Vagina (tissue), 2 donors: ENCODE results near the gene SOX1. TPM values are rescaled to one million over a fixed set of nuclear protein-coding genes. Genes with fewer than 3 reads are reported as not detected.

ENCODE experiments used
- DNase-seq, 2 donors: peaks; one replicate each; pipeline ENCODE4 v3.0.0-alpha.2; 2017; ENCODE audit errors: extremely low spot score in 2 of 2
- H3K27ac ChIP-seq: fragments of 200-600 bp; sonication (generic); one replicate; pipeline ENCODE4 v1.5.1; 2019
- H3K27me3 ChIP-seq: fragments of 200-600 bp; sonication (generic); one replicate; pipeline ENCODE4 v1.5.1; 2019
- H3K36me3 ChIP-seq, 2 donors: fragments of 200-600 bp; sonication (generic); one replicate each; pipeline ENCODE4 v1.5.1; 2017 to 2019
- H3K4me1 ChIP-seq: fragments of 200-600 bp; sonication (generic); one replicate; pipeline ENCODE4 v1.5.1; 2019
- H3K4me3 ChIP-seq, 2 donors: fragments of 200-600 bp; sonication (generic); 1 replicate in 1 of 2; 2 replicates in 1 of 2; pipeline ENCODE4 v1.5.1; 2016 to 2019
- H3K9me3 ChIP-seq: fragments of 200-600 bp; sonication (generic); one replicate; pipeline ENCODE4 v1.5.1; 2019
- POLR2A ChIP-seq, 2 donors: fragments of 450-650 bp; IDR thresholded peaks; one replicate each; pipeline ENCODE4 v1.6.1; 2017; ENCODE audit warnings: antibody characterized with exemption in 2 of 2, mild to moderate bottlenecking in 2 of 2, moderate library complexity in 2 of 2
- POLR2AphosphoS5 ChIP-seq, 2 donors: sonication (generic); formaldehyde crosslinking; IDR thresholded peaks; one replicate each; pipeline ENCODE4 v1.9.0; 2017; ENCODE audit warnings: antibody characterized with exemption in 2 of 2, mild to moderate bottlenecking in 2 of 2, low read depth in 1 of 2; ENCODE audit not compliant: insufficient read depth in 1 of 2
- intact Hi-C: fragments of 100-400 bp; cut with DNase I; formaldehyde crosslinking; loops from one replicate; pipeline ENCODE4 v1.15.1; 2023
- total RNA-seq: library from RNA; depleted of rRNA; stranded (reverse); fragments of >200 nt; gene quantifications from one replicate; pipeline ENCODE4 v1.2.3, GENCODE V29; 2016
- TF ChIP-seq, protein P1 (sequence below), 3 experiments: fragments of 450-650 bp in 2 of 3; fragments of 200-600 bp in 1 of 3; sonication (generic) in 1 of 3; IDR thresholded peaks; one replicate each; pipeline ENCODE4 v1.5.1; 2017 to 2019; ENCODE audit warnings: antibody characterized with exemption in 3 of 3, mild to moderate bottlenecking in 2 of 3, moderate library complexity in 2 of 3

SOX1 gene
- total RNA-seq, 1 donor from 2014 or later: not detected

DNA sequence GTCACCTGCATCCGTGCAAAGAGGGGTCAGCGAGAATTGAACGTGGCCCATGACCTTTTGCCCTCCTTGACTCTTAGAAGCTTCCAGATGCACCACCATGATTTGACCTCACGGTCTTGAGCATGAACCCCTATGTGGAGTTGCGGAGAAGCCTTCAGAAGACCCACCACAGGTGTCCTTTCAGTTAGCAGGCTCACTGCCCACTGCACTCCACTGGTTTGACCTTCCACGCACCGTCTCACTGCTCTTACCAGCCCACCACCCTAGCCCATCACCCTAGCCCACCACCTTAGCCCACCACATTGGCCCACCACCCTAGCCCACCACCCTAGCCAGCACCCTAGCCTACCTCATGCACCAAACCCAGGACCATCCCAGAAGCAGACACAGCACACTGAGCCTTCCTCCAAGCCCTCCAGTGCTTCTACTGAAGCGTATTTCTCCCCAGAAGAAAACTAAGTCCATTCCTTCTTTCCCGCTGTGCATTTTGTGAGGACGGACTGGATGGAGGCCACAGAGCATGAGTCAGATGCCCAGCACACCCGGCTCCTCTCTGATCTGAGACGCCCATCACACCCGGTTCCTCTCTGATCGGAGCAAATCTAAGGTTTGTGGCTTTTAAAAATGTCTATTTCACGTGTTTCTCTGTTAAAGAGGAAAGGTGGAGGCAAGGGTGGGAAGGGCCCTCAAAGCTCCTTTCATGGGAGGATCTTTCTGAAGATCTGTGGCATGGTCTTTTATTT lies 45.8 kb downstream of the SOX1 start:
- no peaks in the 10 kb centered on the region for H3K36me3 ChIP-seq
- peak in 1 of 2 donors; percentile 60 for DNase-seq
- intact Hi-C loops: no loop called here
- no peaks in the 10 kb centered on the region for H3K9me3 ChIP-seq
- H3K27me3 ChIP-seq: peaks cover 1% of the 10 kb centered on the region
- no peak overlapping the region for H3K27ac ChIP-seq
- H3K4me1 ChIP-seq: no peaks in the 10 kb centered on the region
- no peak overlapping the region for H3K4me3 ChIP-seq
- TF ChIP-seq, protein P1, sequence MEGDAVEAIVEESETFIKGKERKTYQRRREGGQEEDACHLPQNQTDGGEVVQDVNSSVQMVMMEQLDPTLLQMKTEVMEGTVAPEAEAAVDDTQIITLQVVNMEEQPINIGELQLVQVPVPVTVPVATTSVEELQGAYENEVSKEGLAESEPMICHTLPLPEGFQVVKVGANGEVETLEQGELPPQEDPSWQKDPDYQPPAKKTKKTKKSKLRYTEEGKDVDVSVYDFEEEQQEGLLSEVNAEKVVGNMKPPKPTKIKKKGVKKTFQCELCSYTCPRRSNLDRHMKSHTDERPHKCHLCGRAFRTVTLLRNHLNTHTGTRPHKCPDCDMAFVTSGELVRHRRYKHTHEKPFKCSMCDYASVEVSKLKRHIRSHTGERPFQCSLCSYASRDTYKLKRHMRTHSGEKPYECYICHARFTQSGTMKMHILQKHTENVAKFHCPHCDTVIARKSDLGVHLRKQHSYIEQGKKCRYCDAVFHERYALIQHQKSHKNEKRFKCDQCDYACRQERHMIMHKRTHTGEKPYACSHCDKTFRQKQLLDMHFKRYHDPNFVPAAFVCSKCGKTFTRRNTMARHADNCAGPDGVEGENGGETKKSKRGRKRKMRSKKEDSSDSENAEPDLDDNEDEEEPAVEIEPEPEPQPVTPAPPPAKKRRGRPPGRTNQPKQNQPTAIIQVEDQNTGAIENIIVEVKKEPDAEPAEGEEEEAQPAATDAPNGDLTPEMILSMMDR (IDR thresholded peaks at IDR 0.05): no peak
- TF ChIP-seq POLR2AphosphoS5 (IDR thresholded peaks at IDR 0.05; ENCODE audit: insufficient read depth in 1 of 2, low read depth in 1 of 2) (no peak), POLR2A (IDR thresholded peaks at IDR 0.05) (no peak)

DNA sequence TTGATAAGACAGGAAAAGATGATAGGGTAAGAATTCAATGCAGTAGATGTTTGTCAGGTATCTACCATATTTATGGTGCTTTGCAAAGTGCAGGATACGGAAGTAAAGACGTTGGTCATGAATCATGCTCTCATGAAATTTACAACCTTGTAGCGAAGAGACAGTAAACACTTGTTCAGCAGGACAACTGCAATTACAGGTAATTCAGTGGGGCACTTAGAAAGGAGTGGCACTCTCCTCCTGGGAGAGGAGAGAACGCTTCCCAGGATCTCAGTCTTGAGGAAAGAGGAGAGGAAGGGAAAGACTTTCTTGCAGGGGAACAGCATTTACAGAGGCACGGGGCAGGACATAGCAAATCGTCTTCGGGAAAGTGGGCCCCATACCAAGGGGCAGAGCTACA lies 46.4 kb downstream of the SOX1 start:
- Histone ChIP-seq H3K27me3 (no peaks in the 10 kb centered on the region), H3K4me1 (no peaks in the 10 kb centered on the region), H3K9me3 (no peaks in the 10 kb centered on the region), H3K27ac (no peak overlapping the region), H3K4me3 (no peak overlapping the region), H3K36me3 (no peaks in the 10 kb centered on the region)
- TF ChIP-seq, protein P1 (IDR thresholded peaks at IDR 0.05): no peak
- TF ChIP-seq POLR2AphosphoS5 (IDR thresholded peaks at IDR 0.05; ENCODE audit: insufficient read depth in 1 of 2, low read depth in 1 of 2) (no peak), POLR2A (IDR thresholded peaks at IDR 0.05) (no peak)
- no peak for DNase-seq
- intact Hi-C loops: no loop called here

DNA sequence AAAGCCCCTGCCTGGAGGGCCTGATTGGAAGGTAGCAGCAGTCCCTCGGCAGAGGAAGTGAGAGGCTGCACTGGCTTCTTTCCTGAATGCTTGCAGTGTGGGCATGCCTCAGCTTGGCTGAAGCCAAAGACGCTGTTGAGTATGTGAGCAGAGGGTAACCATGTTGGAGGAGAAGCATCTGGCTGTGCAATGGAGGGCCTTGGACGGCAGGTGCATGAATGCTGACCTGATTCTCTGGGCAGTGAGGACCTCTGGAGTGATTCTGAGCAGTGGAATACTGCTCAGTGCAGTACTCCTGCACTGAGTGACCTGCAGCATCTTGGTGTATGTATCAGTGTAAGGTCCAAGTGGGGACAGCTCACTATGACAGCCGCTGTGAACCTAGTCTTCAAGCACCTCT lies 46.9 kb downstream of the SOX1 start:
- Histone ChIP-seq H3K9me3 (no peaks in the 10 kb centered on the region), H3K27ac (no peak overlapping the region), H3K27me3 (no peaks in the 10 kb centered on the region), H3K4me3 (no peak overlapping the region), H3K4me1 (no peaks in the 10 kb centered on the region), H3K36me3 (no peaks in the 10 kb centered on the region)
- TF ChIP-seq, protein P1 (IDR thresholded peaks at IDR 0.05): no peak
- TF ChIP-seq POLR2AphosphoS5 (IDR thresholded peaks at IDR 0.05; ENCODE audit: insufficient read depth in 1 of 2, low read depth in 1 of 2): no peak
- TF ChIP-seq POLR2A (IDR thresholded peaks at IDR 0.05): no peak
- peak in 1 of 2 donors; percentile 72 for DNase-seq
- intact Hi-C loops: no loop called here

DNA sequence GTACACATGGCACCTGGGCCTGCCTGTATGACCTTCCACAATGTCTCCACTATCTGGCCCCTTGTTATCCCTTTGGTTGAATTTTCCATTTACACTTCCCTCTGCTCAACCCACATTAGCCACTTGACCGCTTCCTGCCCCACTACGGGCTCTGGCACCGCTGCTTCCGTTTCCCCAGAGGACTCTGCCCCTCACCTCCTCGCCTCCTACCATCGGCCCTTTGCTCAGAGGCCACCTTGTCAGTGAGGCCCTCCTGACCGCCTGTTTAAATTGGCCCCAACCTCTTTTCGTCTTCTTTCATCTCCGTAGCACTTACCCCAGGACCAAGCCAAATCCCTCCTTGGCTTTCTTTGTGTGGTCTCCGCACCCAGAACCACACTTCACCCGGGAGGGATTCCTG lies 47.4 kb downstream of the SOX1 start:
- Histone ChIP-seq H3K4me3 (no peak overlapping the region), H3K4me1 (no peaks in the 10 kb centered on the region), H3K36me3 (no peaks in the 10 kb centered on the region), H3K27me3 (no peaks in the 10 kb centered on the region), H3K9me3 (no peaks in the 10 kb centered on the region), H3K27ac (no peak overlapping the region)
- TF ChIP-seq POLR2A (IDR thresholded peaks at IDR 0.05): no peak
- TF ChIP-seq, protein P1 (IDR thresholded peaks at IDR 0.05): no peak
- no peak for TF ChIP-seq POLR2AphosphoS5 (IDR thresholded peaks at IDR 0.05; ENCODE audit: insufficient read depth in 1 of 2, low read depth in 1 of 2)
- no peak for DNase-seq
- intact Hi-C loops: no loop called here

DNA sequence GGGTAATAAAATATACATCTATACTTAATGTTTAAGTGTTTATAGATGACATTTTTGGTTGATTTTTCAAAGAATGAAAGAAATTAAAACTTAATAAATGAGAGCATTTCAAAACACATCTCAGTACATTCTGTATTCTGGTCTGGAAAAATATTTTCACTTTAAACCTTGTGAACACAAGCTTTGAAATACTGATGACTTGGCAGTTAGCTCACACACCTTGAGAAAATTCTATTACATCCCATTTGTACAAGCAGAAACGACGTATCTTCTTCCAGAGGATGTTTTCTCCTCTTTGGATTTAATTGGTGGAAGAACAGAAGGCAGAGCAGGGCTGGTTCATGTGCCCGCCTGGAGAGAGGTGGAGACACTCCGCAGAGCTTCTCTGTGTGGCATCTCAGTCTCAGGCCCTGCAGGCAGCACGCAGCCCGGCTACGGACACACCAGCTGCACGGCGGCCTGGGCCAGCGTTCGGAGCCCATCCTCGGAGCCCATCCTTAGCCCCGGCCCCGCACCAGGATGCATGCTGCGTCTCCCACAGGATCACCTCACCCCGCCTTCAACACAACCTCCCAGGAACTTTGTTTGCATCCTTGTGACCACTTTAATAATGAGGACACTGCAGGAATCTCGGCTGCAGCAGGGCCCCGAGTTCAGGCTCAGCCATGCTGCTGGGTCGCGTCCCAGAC lies 48.6 kb downstream of the SOX1 start:
- Histone ChIP-seq H3K36me3 (no peaks in the 10 kb centered on the region), H3K4me1 (no peaks in the 10 kb centered on the region), H3K27ac (no peak overlapping the region), H3K4me3 (no peak overlapping the region), H3K27me3 (no peaks in the 10 kb centered on the region), H3K9me3 (no peaks in the 10 kb centered on the region)
- intact Hi-C loops: no loop called here
- peak in 1 of 2 donors; percentile 34 for DNase-seq
- TF ChIP-seq POLR2A (IDR thresholded peaks at IDR 0.05) (no peak), POLR2AphosphoS5 (IDR thresholded peaks at IDR 0.05; ENCODE audit: insufficient read depth in 1 of 2, low read depth in 1 of 2) (no peak)
- TF ChIP-seq, protein P1 (IDR thresholded peaks at IDR 0.05): no peak
